GM21529 (cell line): ENCODE results near the gene TCEANC2.
"Not testable (repeated sequence)": the region's sequence is repeated elsewhere in the genome, so short reads cannot be mapped to it uniquely, and the experiment has no call there.

Experiments
- ATAC-seq: cut with Tn5 transposase; IDR thresholded peaks from one replicate; pipeline ENCODE4 v1.9.1; 2021; ENCODE audit not compliant: unreplicated experiment

Gene TCEANC2

GRCh38 chr1:54081306-54082270 is 28.2 kb downstream of the TCEANC2 start:
- ATAC-seq = peak; percentile 86

GRCh38 chr1:54084794-54085193 is 31.4 kb downstream of the TCEANC2 start:
- ATAC-seq = no peak

- ATAC-seq = no peak
Measured at GRCh38 chr1:54086754-54087153, 33.3 kb downstream of the TCEANC2 start.

- ATAC-seq = no peak
Measured at GRCh38 chr1:54088385-54088784, 35.0 kb downstream of the TCEANC2 start.

- ATAC-seq = no peak
Measured at GRCh38 chr1:54091666-54092065, 38.3 kb downstream of the TCEANC2 start.

- no peak for ATAC-seq
Measured at GRCh38 chr1:54094001-54094729, 40.8 kb downstream of the TCEANC2 start.

- ATAC-seq = not testable (repeated sequence)
Measured at GRCh38 chr1:54094730-54095105, 41.3 kb downstream of the TCEANC2 start.

- ATAC-seq = no peak
Measured at GRCh38 chr1:54095546-54096226, 42.3 kb downstream of the TCEANC2 start.

GRCh38 chr1:54096227-54096876 is 42.9 kb downstream of the TCEANC2 start:
- no peak for ATAC-seq

- ATAC-seq = no peak
Measured at GRCh38 chr1:54096877-54097240, 43.5 kb downstream of the TCEANC2 start.

- ATAC-seq = no peak
Measured at GRCh38 chr1:54099061-54099610, 45.7 kb downstream of the TCEANC2 start.

GRCh38 chr1:54100500-54100899 is 47.1 kb downstream of the TCEANC2 start:
- no peak for ATAC-seq

- ATAC-seq = no peak
Measured at GRCh38 chr1:54103414-54103813, 50.0 kb downstream of the TCEANC2 start.

- not testable (repeated sequence) for ATAC-seq
Measured at GRCh38 chr1:54104613-54105012, 51.2 kb downstream of the TCEANC2 start.

- no peak for ATAC-seq
Measured at GRCh38 chr1:54105080-54105479, 51.7 kb downstream of the TCEANC2 start.

GRCh38 chr1:54105736-54106269 is 52.4 kb downstream of the TCEANC2 start:
- ATAC-seq = no peak

- no peak for ATAC-seq
Measured at GRCh38 chr1:54107131-54107530, 53.7 kb downstream of the TCEANC2 start.

- ATAC-seq = no peak
Measured at GRCh38 chr1:54108156-54108555, 54.7 kb downstream of the TCEANC2 start.

- ATAC-seq = no peak
Measured at GRCh38 chr1:54109129-54110090, 56.0 kb downstream of the TCEANC2 start.
